MG63 (cell line): ENCODE results near the gene AFAP1L2. TPM values are rescaled to one million over a fixed set of nuclear protein-coding genes. Genes with fewer than 3 reads are reported as not detected.
"Not testable (repeated sequence)": the region's sequence is repeated elsewhere in the genome, so short reads cannot be mapped to it uniquely, and the experiment has no call there.

ENCODE experiments used
- DNase-seq: peaks from one replicate; pipeline ENCODE4 v3.0.0-alpha.2; 2020
- H3K27me3 ChIP-seq: fragments of 250-450 bp; sonication (Bioruptor Pico); 2 replicates; pipeline ENCODE4 v1.5.1; 2020; ENCODE audit warnings: mild to moderate bottlenecking, moderate library complexity
- H3K36me3 ChIP-seq: fragments of 250-450 bp; sonication (Bioruptor Pico); 2 replicates; pipeline ENCODE4 v1.5.1; 2020; ENCODE audit warnings: mild to moderate bottlenecking, moderate library complexity
- H3K4me3 ChIP-seq: fragments of 250-450 bp; sonication (Bioruptor Pico); 2 replicates; pipeline ENCODE4 v1.5.1; 2020; ENCODE audit warnings: mild to moderate bottlenecking, moderate library complexity
- H3K9me3 ChIP-seq: fragments of 250-450 bp; sonication (Bioruptor Pico); 2 replicates; pipeline ENCODE4 v1.5.1; 2020; ENCODE audit warnings: mild to moderate bottlenecking, moderate library complexity
- total RNA-seq: library from RNA; depleted of rRNA; stranded (reverse); fragments of >200 nt; shearing (Covaris generic); gene quantifications from 2 replicates; pipeline ENCODE4 v1.2.3, GENCODE V29; 2014; ENCODE audit warnings: low replicate concordance

The AFAP1L2 gene
- total RNA-seq, 1 experiment from 2014 or later, result 3.8 TPM

GRCh38 chr10:114340816-114341215, 63.5 kb downstream of the AFAP1L2 start:
- no peaks in the 10 kb centered on the region for H3K36me3 ChIP-seq
- no peak overlapping the region for H3K4me3 ChIP-seq
- no peak for DNase-seq
- H3K27me3 ChIP-seq, result no peaks in the 10 kb centered on the region
- H3K9me3 ChIP-seq, result no peaks in the 10 kb centered on the region

GRCh38 chr10:114337510-114338462, 66.5 kb downstream of the AFAP1L2 start:
- Histone ChIP-seq H3K36me3 (no peaks in the 10 kb centered on the region), H3K27me3 (no peaks in the 10 kb centered on the region), H3K4me3 (no peak overlapping the region), H3K9me3 (no peaks in the 10 kb centered on the region)
- no peak for DNase-seq

DNA sequence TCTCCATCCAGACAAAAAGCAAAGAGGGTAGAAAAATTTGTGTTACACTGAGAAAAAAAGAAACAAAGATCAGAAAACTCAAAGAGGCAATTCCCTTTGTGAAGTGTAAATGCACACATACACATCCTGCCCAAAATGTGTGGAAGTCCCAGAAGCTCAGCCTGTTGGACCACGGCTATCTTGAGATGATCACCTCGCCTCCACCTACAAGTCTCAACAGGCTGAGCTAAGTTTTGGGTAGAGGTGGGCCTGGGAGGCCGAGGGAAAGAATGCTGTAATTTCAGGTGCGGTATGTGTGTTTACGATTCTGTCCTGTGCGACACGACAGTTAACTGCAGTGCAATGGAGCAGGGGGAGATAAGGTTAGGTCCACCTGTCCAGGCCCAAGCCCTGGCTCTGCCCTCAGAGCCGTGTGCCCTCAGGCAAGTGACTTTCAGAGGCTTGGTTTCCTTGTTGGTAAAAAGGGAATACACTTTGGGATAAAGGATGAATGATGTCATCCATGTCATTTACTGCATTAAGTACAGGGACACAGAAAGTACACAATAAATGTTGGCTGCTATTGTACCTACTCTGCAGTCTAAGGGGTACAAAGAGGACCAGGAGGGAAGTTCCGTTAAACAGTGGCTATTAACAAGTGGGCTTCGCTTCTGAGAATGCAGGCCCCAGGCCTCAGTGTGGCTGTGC, 67.3 kb downstream of the AFAP1L2 start:
- H3K36me3 ChIP-seq, result no peaks in the 10 kb centered on the region
- H3K9me3 ChIP-seq, result no peaks in the 10 kb centered on the region
- H3K27me3 ChIP-seq, result no peaks in the 10 kb centered on the region
- no peak for DNase-seq
- no peak overlapping the region for H3K4me3 ChIP-seq

DNA sequence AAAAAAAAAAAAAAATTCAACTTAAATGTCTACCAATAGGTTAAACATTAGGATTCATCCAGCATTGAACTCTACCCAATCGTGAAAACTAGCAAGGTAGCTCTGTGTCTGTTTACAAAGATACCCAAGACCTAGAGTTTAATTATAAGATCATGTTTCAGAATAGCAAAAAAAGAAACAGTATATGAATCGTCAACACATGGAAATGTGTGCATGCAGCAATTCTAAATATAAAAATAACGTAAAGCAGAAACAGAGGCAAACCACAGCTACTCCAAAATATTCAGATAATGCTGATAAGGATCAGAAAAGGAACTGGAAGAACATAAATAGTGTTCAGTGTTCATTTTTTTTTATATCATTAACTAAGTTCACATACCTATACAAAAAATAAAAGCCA, 68.7 kb downstream of the AFAP1L2 start:
- H3K4me3 ChIP-seq, result no peak overlapping the region
- DNase-seq, result no peak
- H3K36me3 ChIP-seq, result no peaks in the 10 kb centered on the region
- no peaks in the 10 kb centered on the region for H3K9me3 ChIP-seq
- no peaks in the 10 kb centered on the region for H3K27me3 ChIP-seq

DNA sequence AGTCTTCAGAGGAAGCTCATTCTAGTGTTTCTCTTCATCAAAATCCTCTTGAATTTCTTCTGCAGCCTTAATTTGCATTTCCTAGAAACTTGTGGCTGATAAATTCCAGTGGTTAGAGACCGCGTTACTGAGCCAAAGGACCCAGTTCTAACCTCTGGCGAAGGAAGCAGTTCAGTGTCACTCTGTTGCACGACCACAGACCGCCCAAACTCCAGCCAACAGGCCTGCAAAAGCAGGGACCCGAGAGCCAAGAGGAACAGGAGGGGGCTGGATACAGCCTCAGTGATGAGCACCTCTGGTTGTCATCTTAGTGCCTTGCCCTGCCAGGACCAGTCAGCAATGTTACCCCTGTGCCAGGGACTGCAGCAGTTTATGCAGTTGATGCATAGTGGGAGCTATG, 70.0 kb downstream of the AFAP1L2 start:
- H3K9me3 ChIP-seq, result no peaks in the 10 kb centered on the region
- H3K4me3 ChIP-seq, result no peak overlapping the region
- peak; percentile 51 for DNase-seq
- H3K36me3 ChIP-seq, result no peaks in the 10 kb centered on the region
- no peaks in the 10 kb centered on the region for H3K27me3 ChIP-seq

- DNase-seq, H3K4me3 ChIP-seq, H3K27me3 ChIP-seq, H3K36me3 ChIP-seq, H3K9me3 ChIP-seq: not testable (repeated sequence)
These were observed 70.9 kb downstream of the AFAP1L2 start for GRCh38 chr10:114333441-114333840.

- no peak for DNase-seq
- H3K4me3 ChIP-seq, result no peak overlapping the region
- H3K36me3 ChIP-seq, result no peaks in the 10 kb centered on the region
- H3K9me3 ChIP-seq, result no peaks in the 10 kb centered on the region
- no peaks in the 10 kb centered on the region for H3K27me3 ChIP-seq
These were observed 71.8 kb downstream of the AFAP1L2 start for GRCh38 chr10:114332301-114333192.

DNA sequence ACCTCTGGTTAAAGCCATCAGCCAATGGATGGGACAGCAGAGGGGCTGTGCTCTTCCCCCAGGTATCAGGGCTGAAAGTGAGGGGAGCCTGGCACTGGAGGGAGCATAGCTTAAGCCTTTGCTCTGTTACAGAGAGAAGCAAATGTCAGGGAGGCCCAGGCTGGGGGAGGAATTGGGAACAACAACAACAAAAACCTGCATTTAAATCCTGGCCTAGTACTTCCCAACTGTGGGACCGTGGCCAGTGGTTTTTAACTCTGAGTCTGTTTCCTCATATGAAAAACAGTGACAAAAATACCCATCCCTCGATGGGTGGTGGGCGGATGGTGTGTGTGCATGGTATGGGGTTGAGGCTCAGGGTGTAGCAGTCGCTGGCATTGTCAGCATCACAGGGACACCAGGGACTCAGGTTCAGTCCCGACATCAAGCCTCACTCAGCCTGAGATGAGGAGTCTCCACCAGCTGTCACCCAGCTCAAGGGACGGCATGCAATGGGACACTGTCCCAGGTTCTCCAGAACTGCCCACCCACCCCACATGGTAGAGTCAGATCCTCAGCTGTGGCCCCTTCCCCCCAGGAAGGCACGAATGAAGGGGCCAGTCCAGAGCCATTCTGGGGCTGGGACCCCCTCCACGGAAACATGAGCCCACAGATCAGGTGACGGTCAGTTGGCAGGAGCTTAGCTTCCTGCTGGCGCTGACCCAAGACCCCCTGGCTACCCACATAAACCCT, 74.5 kb downstream of the AFAP1L2 start:
- DNase-seq, result no peak
- H3K9me3 ChIP-seq, result no peaks in the 10 kb centered on the region
- no peaks in the 10 kb centered on the region for H3K36me3 ChIP-seq
- no peak overlapping the region for H3K4me3 ChIP-seq
- H3K27me3 ChIP-seq, result no peaks in the 10 kb centered on the region

- Histone ChIP-seq H3K9me3 (no peaks in the 10 kb centered on the region), H3K27me3 (no peaks in the 10 kb centered on the region), H3K4me3 (no peak overlapping the region), H3K36me3 (no peaks in the 10 kb centered on the region)
- DNase-seq, result peak; percentile 49
These were observed 75.4 kb downstream of the AFAP1L2 start for GRCh38 chr10:114328874-114329273.

DNA sequence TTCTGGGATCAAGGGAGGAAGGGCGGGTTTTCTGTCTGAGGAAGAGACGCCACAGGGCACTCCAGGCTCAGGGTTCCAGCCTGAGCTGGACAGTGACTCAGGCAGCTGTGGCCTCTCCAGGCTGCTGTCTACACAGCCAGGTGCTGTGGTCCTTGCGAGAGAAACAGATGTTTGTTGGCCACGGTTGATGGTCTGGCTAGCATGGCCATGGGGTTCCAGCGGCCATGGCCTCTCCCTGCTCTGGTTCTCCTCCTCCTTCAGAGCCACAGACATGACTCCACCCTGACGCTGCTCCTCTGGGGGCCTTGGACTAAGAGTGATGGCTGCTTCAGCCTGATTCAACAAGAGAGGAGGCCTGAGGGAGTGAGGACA, 75.9 kb downstream of the AFAP1L2 start:
- H3K4me3 ChIP-seq, result no peak overlapping the region
- DNase-seq, result no peak
- no peaks in the 10 kb centered on the region for H3K27me3 ChIP-seq
- no peaks in the 10 kb centered on the region for H3K9me3 ChIP-seq
- H3K36me3 ChIP-seq, result no peaks in the 10 kb centered on the region

DNA sequence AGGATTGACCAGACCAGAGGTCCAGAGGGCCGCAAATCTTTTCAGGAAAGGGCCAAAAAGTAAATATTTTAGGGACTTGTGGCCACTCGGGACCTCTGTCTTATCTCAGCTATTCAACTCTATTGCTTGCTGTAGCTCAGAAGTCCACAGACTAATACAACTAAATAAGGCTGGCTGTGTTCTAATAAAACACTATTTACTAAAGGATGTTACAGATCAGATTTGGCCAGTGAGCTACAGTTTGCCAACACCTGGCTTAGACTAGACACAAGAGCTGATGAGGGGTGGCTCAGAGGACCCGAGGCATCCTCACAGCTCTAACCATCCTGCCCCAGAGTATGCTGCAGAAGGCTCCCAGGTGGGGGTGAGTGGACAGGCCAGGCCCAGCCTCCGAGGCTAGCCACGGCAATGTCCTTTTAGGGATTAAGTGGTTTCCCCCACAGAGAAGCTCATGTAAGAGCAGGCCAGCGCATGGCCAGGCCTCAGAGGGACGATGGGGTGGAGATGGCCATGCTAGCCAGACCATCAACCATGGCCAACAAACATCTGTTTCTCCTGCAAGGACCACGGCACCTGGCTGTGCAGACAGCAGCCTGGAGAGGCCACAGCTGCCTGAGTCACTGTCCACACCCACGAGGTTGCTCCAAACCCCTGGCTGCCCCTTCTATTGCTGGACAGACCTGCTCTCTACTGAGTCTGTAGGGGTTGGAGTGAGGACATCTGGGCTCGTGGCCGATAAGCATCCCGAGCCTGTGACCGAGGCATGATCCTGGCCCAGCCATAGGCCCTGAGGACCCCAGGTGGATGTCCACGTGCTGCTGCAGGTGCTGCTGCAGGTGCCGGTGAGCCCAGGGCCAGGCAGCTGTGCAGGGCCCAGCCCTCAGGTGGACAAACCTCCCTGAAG, 76.5 kb downstream of the AFAP1L2 start:
- Histone ChIP-seq H3K27me3 (no peaks in the 10 kb centered on the region), H3K9me3 (no peaks in the 10 kb centered on the region), H3K4me3 (no peak overlapping the region), H3K36me3 (no peaks in the 10 kb centered on the region)
- DNase-seq, result no peak

DNA sequence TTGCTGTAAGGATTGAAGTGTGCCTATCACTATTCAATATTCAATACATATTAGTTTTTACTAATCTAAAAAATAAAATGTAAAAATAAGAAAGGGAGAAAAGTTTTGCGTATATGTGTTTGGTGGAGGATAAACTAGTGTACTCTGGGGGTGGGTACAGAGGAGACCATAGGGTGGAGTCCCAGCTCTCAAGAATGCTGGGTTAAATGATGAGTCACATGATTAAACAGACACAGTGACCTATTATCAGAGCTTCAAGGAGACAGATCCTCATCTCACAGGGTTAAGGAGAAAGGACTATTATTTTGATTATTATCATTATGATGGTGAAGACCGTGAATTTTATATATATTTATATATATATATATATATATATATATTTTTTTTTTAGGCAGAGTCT, 77.5 kb downstream of the AFAP1L2 start:
- no peak for DNase-seq
- Histone ChIP-seq H3K9me3 (no peaks in the 10 kb centered on the region), H3K36me3 (no peaks in the 10 kb centered on the region), H3K4me3 (no peak overlapping the region), H3K27me3 (no peaks in the 10 kb centered on the region)

GRCh38 chr10:114323023-114323422, 81.3 kb downstream of the AFAP1L2 start:
- Histone ChIP-seq H3K27me3 (no peaks in the 10 kb centered on the region), H3K36me3 (no peaks in the 10 kb centered on the region), H3K4me3 (no peak overlapping the region), H3K9me3 (no peaks in the 10 kb centered on the region)
- DNase-seq, result no peak

DNA sequence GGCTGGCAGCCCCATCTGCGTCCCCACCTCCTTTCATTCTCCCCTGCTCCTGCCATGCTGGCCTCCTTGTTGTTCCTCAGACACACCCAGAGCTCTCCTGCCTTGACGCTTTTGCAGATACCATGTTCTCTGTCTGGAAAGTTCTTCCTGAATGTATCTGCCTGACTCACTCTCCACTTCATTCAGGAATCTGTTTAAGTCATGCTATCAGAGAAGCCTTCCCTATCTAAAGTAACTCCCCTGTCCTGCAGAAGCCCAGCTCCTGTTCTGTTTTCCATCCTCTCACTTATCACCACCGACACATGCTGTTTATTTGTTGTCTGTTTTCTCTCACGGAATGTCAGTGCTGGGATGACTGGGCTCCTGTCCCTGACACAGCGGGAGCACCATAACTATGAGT, 82.0 kb downstream of the AFAP1L2 start:
- Histone ChIP-seq H3K36me3 (no peaks in the 10 kb centered on the region), H3K27me3 (no peaks in the 10 kb centered on the region), H3K4me3 (no peak overlapping the region), H3K9me3 (no peaks in the 10 kb centered on the region)
- DNase-seq, result no peak

DNA sequence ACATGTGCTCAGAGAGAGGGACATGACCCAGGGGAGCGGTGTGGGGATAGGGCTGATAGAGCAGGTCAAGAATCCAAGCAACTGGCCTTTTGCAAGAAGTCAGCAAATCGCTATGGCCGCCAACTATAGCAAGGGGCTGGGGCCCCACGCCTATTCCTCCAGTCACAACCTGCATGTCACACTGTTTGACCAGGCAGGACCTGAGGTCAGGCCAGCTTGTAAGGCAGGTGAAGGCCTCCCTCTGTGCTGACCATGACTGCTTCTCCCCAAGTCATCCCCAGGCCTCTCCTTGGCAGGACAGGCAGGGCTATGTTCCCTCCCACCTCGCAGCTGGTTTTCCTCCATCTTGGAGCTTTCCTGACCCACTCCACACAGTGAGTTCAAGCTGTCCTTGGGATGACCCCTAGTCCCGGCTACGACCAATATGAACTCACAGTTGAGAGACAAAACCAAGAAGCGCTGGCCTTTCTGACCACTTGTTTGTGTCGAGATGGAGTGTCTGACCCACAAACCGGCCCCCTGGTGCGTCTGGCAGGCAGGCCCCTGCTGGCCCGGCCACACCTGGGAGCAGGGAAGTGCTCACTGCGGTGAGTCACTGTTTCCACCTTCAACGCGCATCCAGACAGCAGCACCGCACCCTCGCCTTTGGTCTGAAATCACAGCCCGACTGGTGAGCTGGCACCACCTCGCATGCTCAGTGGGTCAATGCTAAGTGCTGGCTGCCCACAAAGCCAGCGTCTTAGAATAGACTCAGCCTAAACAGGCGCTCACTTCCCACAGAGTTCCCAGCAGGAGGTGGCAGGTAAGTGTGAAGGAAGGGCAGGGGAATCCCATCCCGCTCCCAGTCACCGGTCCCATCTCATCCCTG, 83.8 kb downstream of the AFAP1L2 start:
- H3K36me3 ChIP-seq, result no peaks in the 10 kb centered on the region
- no peak for DNase-seq

More for the DNA sequence above, 83.8 kb downstream of the AFAP1L2 start:
- H3K4me3 ChIP-seq, result no peak overlapping the region
- H3K9me3 ChIP-seq, result no peaks in the 10 kb centered on the region
- H3K27me3 ChIP-seq, result no peaks in the 10 kb centered on the region
